Prostate gland (tissue), 2 donors: ENCODE data around the gene RAI14. TPM values are rescaled to one million over a fixed set of nuclear protein-coding genes. Genes with fewer than 3 reads are reported as not detected.
"Not testable (repeated sequence)": the region's sequence is repeated elsewhere in the genome, so short reads cannot be mapped to it uniquely, and the experiment has no call there.

Experiments used
- DNase-seq: peaks from one replicate; pipeline ENCODE4 v3.0.0-alpha.2; 2019; ENCODE audit warnings: low spot score
- H3K27ac ChIP-seq, 2 donors: fragments of 200-600 bp; sonication (generic); 2 replicates each; pipeline ENCODE4 v1.5.1; 2017 to 2019
- H3K27me3 ChIP-seq: fragments of 200-600 bp; sonication (generic); replicated peaks from 2 replicates; pipeline ENCODE4 v1.5.1; 2019; ENCODE audit not compliant: insufficient read depth
- H3K36me3 ChIP-seq, 2 donors: fragments of 200-600 bp; sonication (generic); 1 replicate in 1 of 2; 2 replicates in 1 of 2; pipeline versions ENCODE4 v1.5.1 to v1.8.1; 2017 to 2019
- H3K4me1 ChIP-seq: fragments of 200-600 bp; sonication (generic); replicated peaks from 2 replicates; pipeline ENCODE4 v1.5.1; 2019
- H3K4me3 ChIP-seq, 2 donors: fragments of 200-600 bp; sonication (generic); 2 replicates each; pipeline ENCODE4 v1.5.1; 2017 to 2019
- H3K9me3 ChIP-seq: fragments of 200-600 bp; sonication (generic); 2 replicates; pipeline ENCODE4 v1.5.1; 2017
- POLR2A ChIP-seq: fragments of 450-650 bp; IDR thresholded peaks from one replicate; pipeline ENCODE4 v1.6.1; 2016; ENCODE audit warnings: antibody characterized with exemption, mild to moderate bottlenecking
- POLR2AphosphoS5 ChIP-seq: sonication (generic); formaldehyde crosslinking; IDR thresholded peaks from one replicate; pipeline ENCODE4 v1.6.1; 2017; ENCODE audit warnings: antibody characterized with exemption
- WGBS: methylation state at CpG from one replicate; pipeline ENCODE4 v1.1.5; 2018; 5-methylcytosine and 5-hydroxymethylcytosine counted together
- intact Hi-C: fragments of 100-400 bp; cut with DNase I; formaldehyde crosslinking; loops from one replicate; pipeline ENCODE4 v1.14.2; 2022
- total RNA-seq, 2 donors: library from RNA; depleted of rRNA; stranded (reverse); fragments of >200 nt; gene quantifications; one replicate each; pipeline ENCODE4 v1.1.0, GENCODE V29; 2016
- TF ChIP-seq, protein P1 (sequence below), 4 experiments: fragments of 200-600 bp in 2 of 4; fragments of 450-650 bp in 2 of 4; sonication (generic) in 2 of 4; IDR thresholded peaks; 1 replicate in 3 of 4; 2 replicates in 1 of 4; pipeline ENCODE4 v1.5.1; 2016 to 2019; ENCODE audit warnings: antibody characterized with exemption in 4 of 4, mild to moderate bottlenecking in 2 of 4, moderate library complexity in 2 of 4

Gene RAI14
- total RNA-seq, 2 donors from 2014 or later: 9.6 to 23.7 TPM

DNA sequence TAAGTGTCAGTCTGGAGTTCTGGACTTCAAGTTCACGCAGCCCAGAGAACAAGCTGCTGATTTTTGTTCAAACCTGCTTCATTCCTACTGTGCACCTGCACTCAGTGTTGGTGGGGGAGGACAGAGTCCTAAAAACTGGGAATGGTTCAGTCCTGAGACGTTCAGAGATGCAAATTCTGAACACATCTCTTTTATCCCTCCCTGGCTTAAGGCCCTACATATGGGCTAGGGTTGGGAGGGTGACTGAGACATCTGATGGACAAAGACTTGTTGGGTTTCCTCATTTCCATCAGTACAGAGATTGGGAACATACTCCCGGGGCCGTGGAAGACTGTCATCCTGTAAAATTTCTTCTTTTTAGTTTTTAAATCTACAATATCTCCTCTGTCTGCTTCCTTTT lies 99.8 kb downstream of the RAI14 start:
- no peaks in the 10 kb centered on the region for H3K27me3 ChIP-seq
- no peaks in the 10 kb centered on the region for H3K36me3 ChIP-seq
- H3K4me3 ChIP-seq: no peak overlapping the region
- intact Hi-C loops: no loop called here
- H3K9me3 ChIP-seq: no peaks in the 10 kb centered on the region
- no peak for DNase-seq
- 77% methylated on average over 4 of the region's 4 CpGs for WGBS
- no peak for TF ChIP-seq POLR2AphosphoS5
- TF ChIP-seq POLR2A: no peak
- TF ChIP-seq, protein P1, sequence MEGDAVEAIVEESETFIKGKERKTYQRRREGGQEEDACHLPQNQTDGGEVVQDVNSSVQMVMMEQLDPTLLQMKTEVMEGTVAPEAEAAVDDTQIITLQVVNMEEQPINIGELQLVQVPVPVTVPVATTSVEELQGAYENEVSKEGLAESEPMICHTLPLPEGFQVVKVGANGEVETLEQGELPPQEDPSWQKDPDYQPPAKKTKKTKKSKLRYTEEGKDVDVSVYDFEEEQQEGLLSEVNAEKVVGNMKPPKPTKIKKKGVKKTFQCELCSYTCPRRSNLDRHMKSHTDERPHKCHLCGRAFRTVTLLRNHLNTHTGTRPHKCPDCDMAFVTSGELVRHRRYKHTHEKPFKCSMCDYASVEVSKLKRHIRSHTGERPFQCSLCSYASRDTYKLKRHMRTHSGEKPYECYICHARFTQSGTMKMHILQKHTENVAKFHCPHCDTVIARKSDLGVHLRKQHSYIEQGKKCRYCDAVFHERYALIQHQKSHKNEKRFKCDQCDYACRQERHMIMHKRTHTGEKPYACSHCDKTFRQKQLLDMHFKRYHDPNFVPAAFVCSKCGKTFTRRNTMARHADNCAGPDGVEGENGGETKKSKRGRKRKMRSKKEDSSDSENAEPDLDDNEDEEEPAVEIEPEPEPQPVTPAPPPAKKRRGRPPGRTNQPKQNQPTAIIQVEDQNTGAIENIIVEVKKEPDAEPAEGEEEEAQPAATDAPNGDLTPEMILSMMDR (IDR thresholded peaks at IDR 0.05): no peak
- H3K4me1 ChIP-seq: no peaks in the 10 kb centered on the region
- H3K27ac ChIP-seq: no peak overlapping the region

DNA sequence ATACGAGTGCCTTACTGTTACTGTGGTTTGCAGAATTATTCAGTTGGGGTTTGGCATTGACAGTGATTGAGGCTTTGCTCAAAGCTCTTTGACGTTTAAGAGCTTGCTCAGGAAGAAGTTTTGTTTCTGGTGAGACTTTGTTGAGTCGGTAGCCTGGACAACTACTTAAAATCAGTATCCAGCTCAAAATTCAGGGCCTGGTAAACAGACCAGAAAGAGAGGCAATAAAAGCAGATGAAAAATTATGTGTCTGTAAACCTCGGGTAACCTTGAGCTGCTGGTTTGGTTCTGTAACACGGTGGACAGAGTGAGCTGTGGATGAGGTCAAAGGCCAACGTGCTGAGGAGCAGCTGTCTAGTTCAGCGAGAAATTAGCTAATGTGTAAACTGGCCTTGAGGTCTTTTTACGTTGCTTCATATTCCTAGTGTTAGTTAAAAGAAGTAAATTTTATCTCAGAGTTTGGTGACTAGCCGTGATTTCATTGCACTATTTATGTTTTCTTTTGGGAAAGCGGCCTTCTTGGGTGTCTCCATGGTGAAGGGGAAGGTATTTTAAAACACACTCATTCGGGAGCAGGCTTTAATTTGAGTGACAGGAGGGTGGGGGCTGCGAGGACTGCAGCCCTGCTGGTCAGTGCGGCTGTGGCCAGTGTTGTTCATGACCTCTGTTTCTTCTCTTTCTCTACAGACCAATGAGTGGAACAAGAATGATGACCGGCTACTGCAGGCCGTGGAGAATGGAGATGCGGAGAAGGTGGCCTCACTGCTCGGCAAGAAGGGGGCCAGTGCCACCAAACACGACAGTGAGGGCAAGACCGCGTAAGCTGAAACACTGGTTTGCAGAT lies 100.9 kb downstream of the RAI14 start:
- H3K27me3 ChIP-seq: no peaks in the 10 kb centered on the region
- whole genome bisulfite sequencing: 71% methylated on average over 20 of the region's 20 CpGs
- no peaks in the 10 kb centered on the region for H3K9me3 ChIP-seq
- H3K36me3 ChIP-seq: no peaks in the 10 kb centered on the region
- TF ChIP-seq POLR2A (no peak), POLR2AphosphoS5 (no peak)
- TF ChIP-seq, protein P1 (IDR thresholded peaks at IDR 0.05): no peak
- H3K4me3 ChIP-seq: no peak overlapping the region
- DNase-seq: no peak
- no peaks in the 10 kb centered on the region for H3K4me1 ChIP-seq
- intact Hi-C loops: no loop called here
- H3K27ac ChIP-seq: no peak overlapping the region

DNA sequence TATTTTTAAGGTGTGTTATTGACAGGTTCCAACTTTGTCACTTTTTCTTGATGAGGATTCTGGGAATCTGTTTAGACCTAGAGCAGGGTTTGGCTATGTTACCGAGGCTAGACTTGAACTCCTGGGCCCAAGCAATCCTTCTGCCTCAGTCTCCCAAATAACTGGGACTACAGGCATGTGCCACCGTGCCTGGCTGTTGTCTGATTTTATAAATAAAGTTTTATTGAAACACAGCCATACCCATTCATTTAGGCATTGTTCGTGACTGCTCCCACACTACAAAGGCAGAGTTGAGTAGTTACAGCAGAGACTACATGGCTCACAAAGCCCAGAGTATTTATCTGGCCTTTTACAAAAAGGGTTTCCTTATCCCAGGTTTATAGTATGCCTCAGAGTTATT lies 102.4 kb downstream of the RAI14 start:
- H3K4me1 ChIP-seq: no peaks in the 10 kb centered on the region
- intact Hi-C loops: no loop called here
- H3K27ac ChIP-seq: no peak overlapping the region
- H3K9me3 ChIP-seq: no peaks in the 10 kb centered on the region
- no peak for DNase-seq
- WGBS: 99% methylated on average over 3 of the region's 3 CpGs
- H3K27me3 ChIP-seq: no peaks in the 10 kb centered on the region
- H3K4me3 ChIP-seq: no peak overlapping the region
- H3K36me3 ChIP-seq: no peaks in the 10 kb centered on the region
- TF ChIP-seq, protein P1 (IDR thresholded peaks at IDR 0.05): no peak
- TF ChIP-seq POLR2A: no peak
- no peak for TF ChIP-seq POLR2AphosphoS5

DNA sequence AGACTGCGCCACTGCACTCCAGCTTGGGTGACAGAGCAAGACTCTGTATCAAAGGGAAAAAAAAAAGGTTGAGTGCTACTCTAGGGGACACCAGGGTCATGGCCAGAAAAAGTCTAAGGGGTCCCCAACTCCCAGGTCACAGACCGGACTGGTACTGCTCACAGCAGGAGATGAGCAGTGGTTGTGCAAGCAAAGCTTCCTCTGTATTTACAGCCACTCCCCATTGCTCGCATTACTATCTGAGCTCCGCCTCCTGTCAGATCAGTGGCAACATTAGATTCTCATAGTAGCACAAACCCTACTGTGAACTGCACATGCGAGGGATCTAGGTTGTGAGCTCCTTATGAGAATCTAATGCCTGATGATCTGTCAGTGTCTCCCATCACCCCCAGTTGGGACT lies 103.1 kb downstream of the RAI14 start:
- H3K36me3 ChIP-seq, H3K4me1 ChIP-seq, intact Hi-C loops, H3K9me3 ChIP-seq, H3K27ac ChIP-seq, H3K4me3 ChIP-seq, DNase-seq, H3K27me3 ChIP-seq: not testable (repeated sequence)
- 82% methylated on average over 5 of the region's 5 CpGs for WGBS

DNA sequence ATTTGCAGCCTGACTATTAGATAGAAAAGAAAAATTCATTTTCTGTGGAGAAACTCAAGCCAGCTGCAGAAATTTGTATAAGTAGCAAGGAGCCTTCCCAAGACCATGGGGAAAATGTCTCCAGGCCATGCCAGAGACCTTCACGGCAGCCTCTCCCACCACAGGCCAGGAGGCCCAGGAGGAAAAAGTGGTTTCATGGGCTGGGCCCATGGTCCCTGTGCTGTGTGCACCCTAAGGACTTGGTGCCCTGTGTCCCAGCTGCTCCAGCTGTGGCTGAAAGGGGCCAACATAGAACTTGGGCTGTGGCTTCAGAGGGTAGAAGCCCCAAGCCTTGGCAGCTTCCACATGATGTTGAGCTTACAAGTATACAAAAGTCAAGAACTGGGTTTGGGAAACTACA lies 109.5 kb downstream of the RAI14 start:
- Histone ChIP-seq H3K9me3 (no peaks in the 10 kb centered on the region), H3K27me3 (no peaks in the 10 kb centered on the region), H3K4me1 (no peaks in the 10 kb centered on the region), H3K27ac (no peak overlapping the region), H3K36me3 (no peaks in the 10 kb centered on the region), H3K4me3 (no peak overlapping the region)
- WGBS: 92% methylated on average over 1 of the region's 1 CpG
- DNase-seq: no peak
- TF ChIP-seq POLR2A: no peak
- TF ChIP-seq POLR2AphosphoS5: no peak
- TF ChIP-seq, protein P1 (IDR thresholded peaks at IDR 0.05): no peak
- intact Hi-C loops: no loop called here
